H1 (cell line): Measurements from ENCODE around the gene SPATA33. TPM values are rescaled to one million over a fixed set of nuclear protein-coding genes. Genes with fewer than 3 reads are reported as not detected.

Experiments used
- BACH1 ChIP-seq: IDR thresholded peaks from 2 replicates; pipeline ENCODE4 v1.6.1; 2012; ENCODE audit warnings: low read length, improper control_type of control experiment
- CTBP2 ChIP-seq: IDR thresholded peaks from 2 replicates; pipeline ENCODE4 v1.7.0; 2011; ENCODE audit warnings: borderline replicate concordance, mild to moderate bottlenecking, moderate library complexity, mixed read lengths, low read length; ENCODE audit not compliant: insufficient read depth, insufficient read length
- EGR1 ChIP-seq: IDR thresholded peaks from 2 replicates; pipeline ENCODE4 v1.6.1; 2011; ENCODE audit warnings: low read depth, low read length, borderline replicate concordance
- POLR2AphosphoS5 ChIP-seq: IDR thresholded peaks from 2 replicates; pipeline ENCODE4 v1.6.1; 2011; ENCODE audit warnings: low read depth, low read length
- SRF ChIP-seq: IDR thresholded peaks from 2 replicates; pipeline ENCODE4 v1.6.1; 2011; ENCODE audit warnings: mild to moderate bottlenecking, low read depth, low read length, moderate library complexity
- SUZ12 ChIP-seq: fragments of 200-600 bp; sonication (generic); IDR thresholded peaks from 2 replicates; pipeline ENCODE4 v1.6.1; 2012; ENCODE audit warnings: mild to moderate bottlenecking, inconsistent platforms, low read length, moderate library complexity, mixed read lengths
- ZNF274 ChIP-seq: IDR thresholded peaks from 2 replicates; pipeline ENCODE4 v1.7.0; 2012; ENCODE audit warnings: low read length, borderline replicate concordance; ENCODE audit errors: extremely low read depth
- polyA plus RNA-seq, 7 experiments: library from polyadenylated mRNA; depleted of rRNA in 3 of 7; stranded (reverse) in 5 of 7; unstranded in 2 of 7; fragments of >200 nt in 5 of 7; fragments of 200-250 nt in 2 of 7; gene quantifications; 1 replicate in 5 of 7; 2 replicates in 1 of 7; 4 replicates in 1 of 7; pipeline versions ENCODE4 v1.2.1 to v1.2.3, GENCODE V29; 2011 to 2013; ENCODE audit warnings: missing spikeins in 2 of 7, mixed read lengths in 2 of 7
- total RNA-seq: library from RNA; stranded (reverse); fragmentation: NEBNext Ultra II Directional; extraction: Animal tissue kit (Norgen Biotek cat#: 25700); gene quantifications from 2 replicates; pipeline ENCODE4 v1.2.1, GENCODE V29; 2021
- TF ChIP-seq, protein P1 (sequence below): IDR thresholded peaks from 2 replicates; pipeline ENCODE4 v1.6.1; 2011; ENCODE audit warnings: low read length, improper control_type of control experiment
- TF ChIP-seq, protein P2 (sequence below): fragments of 300-600 bp; sonication (generic); IDR thresholded peaks from 2 replicates; pipeline ENCODE4 v1.7.1; 2012; ENCODE audit warnings: low read length, moderate library complexity, mild to moderate bottlenecking, inconsistent platforms; ENCODE audit not compliant: insufficient replicate concordance

The SPATA33 gene
- total and polyA plus RNA-seq, 2 of the 8 experiments (the other 6 are each of a cell fraction or from before 2014, with no cell fraction given) = 5.4 to 16.9 TPM

DNA sequence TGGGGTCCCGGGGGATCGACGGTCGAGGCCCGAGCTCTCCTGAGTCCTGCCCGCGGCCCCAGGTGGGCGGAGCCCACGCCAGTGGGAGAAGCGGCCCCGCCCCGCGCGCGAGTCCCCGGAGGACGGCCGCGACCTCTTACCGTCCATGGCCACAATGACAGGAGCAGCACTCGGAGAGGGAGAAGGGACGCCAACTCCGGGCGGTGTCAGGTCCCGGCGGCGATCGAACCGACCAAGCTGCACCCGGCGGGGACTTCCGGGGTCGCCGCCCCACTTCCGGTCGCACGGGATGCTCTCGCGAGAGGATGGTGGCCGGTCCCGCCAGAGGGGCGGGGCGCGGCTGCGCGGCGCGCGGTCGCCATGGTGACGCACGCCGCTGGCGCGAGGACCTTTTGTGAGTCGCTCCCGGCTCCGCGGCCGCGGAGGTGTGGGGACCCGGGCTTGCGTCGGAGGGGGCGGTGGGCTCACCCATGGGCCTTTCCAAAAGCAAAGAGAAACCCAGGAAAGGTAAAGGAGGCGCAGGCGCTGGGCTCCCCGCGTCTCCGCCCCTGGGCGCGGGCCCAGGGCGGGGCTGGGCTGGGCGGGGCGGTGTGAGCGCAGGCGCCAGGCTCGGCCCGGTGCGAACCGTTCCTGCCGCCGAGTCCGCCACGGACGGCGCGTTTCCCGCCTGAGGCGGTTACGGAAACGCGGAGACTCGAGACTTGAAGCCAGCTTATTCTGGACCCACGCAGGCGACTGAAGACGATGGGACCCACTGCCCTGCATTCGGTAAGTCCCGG lies at the start of gene SPATA33, which contains the start of gene CHMP1A (continued):
- TF ChIP-seq SRF (peak; percentile 1; the same call in 1 of the 2 replicates), BACH1 (peak; percentile 18; the same call in 1 of the 2 replicates), CTBP2 (no peak), ZNF274 (no peak), EGR1 (no peak), POLR2AphosphoS5 (peak; percentile 66; the same call in 1 of the 2 replicates), SUZ12 (no peak)
- TF ChIP-seq, protein P1, sequence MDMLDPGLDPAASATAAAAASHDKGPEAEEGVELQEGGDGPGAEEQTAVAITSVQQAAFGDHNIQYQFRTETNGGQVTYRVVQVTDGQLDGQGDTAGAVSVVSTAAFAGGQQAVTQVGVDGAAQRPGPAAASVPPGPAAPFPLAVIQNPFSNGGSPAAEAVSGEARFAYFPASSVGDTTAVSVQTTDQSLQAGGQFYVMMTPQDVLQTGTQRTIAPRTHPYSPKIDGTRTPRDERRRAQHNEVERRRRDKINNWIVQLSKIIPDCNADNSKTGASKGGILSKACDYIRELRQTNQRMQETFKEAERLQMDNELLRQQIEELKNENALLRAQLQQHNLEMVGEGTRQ = no peak
- TF ChIP-seq, protein P2, sequence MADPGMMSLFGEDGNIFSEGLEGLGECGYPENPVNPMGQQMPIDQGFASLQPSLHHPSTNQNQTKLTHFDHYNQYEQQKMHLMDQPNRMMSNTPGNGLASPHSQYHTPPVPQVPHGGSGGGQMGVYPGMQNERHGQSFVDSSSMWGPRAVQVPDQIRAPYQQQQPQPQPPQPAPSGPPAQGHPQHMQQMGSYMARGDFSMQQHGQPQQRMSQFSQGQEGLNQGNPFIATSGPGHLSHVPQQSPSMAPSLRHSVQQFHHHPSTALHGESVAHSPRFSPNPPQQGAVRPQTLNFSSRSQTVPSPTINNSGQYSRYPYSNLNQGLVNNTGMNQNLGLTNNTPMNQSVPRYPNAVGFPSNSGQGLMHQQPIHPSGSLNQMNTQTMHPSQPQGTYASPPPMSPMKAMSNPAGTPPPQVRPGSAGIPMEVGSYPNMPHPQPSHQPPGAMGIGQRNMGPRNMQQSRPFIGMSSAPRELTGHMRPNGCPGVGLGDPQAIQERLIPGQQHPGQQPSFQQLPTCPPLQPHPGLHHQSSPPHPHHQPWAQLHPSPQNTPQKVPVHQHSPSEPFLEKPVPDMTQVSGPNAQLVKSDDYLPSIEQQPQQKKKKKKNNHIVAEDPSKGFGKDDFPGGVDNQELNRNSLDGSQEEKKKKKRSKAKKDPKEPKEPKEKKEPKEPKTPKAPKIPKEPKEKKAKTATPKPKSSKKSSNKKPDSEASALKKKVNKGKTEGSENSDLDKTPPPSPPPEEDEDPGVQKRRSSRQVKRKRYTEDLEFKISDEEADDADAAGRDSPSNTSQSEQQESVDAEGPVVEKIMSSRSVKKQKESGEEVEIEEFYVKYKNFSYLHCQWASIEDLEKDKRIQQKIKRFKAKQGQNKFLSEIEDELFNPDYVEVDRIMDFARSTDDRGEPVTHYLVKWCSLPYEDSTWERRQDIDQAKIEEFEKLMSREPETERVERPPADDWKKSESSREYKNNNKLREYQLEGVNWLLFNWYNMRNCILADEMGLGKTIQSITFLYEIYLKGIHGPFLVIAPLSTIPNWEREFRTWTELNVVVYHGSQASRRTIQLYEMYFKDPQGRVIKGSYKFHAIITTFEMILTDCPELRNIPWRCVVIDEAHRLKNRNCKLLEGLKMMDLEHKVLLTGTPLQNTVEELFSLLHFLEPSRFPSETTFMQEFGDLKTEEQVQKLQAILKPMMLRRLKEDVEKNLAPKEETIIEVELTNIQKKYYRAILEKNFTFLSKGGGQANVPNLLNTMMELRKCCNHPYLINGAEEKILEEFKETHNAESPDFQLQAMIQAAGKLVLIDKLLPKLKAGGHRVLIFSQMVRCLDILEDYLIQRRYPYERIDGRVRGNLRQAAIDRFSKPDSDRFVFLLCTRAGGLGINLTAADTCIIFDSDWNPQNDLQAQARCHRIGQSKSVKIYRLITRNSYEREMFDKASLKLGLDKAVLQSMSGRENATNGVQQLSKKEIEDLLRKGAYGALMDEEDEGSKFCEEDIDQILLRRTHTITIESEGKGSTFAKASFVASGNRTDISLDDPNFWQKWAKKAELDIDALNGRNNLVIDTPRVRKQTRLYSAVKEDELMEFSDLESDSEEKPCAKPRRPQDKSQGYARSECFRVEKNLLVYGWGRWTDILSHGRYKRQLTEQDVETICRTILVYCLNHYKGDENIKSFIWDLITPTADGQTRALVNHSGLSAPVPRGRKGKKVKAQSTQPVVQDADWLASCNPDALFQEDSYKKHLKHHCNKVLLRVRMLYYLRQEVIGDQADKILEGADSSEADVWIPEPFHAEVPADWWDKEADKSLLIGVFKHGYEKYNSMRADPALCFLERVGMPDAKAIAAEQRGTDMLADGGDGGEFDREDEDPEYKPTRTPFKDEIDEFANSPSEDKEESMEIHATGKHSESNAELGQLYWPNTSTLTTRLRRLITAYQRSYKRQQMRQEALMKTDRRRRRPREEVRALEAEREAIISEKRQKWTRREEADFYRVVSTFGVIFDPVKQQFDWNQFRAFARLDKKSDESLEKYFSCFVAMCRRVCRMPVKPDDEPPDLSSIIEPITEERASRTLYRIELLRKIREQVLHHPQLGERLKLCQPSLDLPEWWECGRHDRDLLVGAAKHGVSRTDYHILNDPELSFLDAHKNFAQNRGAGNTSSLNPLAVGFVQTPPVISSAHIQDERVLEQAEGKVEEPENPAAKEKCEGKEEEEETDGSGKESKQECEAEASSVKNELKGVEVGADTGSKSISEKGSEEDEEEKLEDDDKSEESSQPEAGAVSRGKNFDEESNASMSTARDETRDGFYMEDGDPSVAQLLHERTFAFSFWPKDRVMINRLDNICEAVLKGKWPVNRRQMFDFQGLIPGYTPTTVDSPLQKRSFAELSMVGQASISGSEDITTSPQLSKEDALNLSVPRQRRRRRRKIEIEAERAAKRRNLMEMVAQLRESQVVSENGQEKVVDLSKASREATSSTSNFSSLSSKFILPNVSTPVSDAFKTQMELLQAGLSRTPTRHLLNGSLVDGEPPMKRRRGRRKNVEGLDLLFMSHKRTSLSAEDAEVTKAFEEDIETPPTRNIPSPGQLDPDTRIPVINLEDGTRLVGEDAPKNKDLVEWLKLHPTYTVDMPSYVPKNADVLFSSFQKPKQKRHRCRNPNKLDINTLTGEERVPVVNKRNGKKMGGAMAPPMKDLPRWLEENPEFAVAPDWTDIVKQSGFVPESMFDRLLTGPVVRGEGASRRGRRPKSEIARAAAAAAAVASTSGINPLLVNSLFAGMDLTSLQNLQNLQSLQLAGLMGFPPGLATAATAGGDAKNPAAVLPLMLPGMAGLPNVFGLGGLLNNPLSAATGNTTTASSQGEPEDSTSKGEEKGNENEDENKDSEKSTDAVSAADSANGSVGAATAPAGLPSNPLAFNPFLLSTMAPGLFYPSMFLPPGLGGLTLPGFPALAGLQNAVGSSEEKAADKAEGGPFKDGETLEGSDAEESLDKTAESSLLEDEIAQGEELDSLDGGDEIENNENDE = no peak
